PC-9 (cell line): ENCODE data around the gene F11R.

Source experiments
- CTCF ChIP-seq: fragments of 200-600 bp; sonication (generic); conservative IDR thresholded peaks from 2 replicates; pipeline ENCODE4 v1.6.1; 2017; ENCODE audit warnings: mixed run types, antibody characterized with exemption, mild to moderate bottlenecking, moderate library complexity
- EZH2 ChIP-seq: fragments of 200-600 bp; sonication (generic); IDR thresholded peaks from 2 replicates; pipeline ENCODE4 v1.8.0; 2017; ENCODE audit warnings: antibody characterized with exemption, low read depth

DNA sequence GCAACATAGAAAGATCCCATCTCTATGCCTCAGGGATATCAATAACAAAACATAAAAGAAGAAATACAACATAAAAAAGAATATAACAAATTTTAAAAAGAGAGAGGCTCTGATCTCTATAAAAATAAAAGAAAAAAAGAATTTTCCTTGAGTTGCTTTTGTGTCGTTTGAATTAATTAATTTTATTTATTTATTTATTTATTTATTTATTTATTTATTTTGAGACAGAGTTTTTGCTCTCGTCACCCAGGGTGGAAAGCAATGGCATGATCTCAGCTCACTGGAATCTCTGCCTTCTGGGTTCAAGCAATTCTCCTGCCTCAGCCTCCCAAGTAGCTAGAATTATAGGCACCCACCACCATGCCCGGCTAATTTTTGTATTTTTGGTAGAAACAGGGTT lies 8.5 kb downstream of the F11R start:
- TF ChIP-seq EZH2, result no peak
- no peak for TF ChIP-seq CTCF
